Measurements from ENCODE around the gene USP4. TPM values are rescaled to one million over a fixed set of nuclear protein-coding genes. Genes with fewer than 3 reads are reported as not detected.

The USP4 gene
- total RNA-seq, 3 donors from 2014 or later: 26.3 to 32.8 (median 29.9) TPM

- no peak overlapping the region for H3K27ac ChIP-seq
- intact Hi-C loops (cut with DNase I; ENCODE audit: low total_unique reads): no loop called here
- H3K4me1 ChIP-seq: no peaks in the 10 kb centered on the region
- no peak overlapping the region for H3K4me3 ChIP-seq
- no peak for TF ChIP-seq POLR2AphosphoS5 (IDR thresholded peaks at IDR 0.05)
- TF ChIP-seq POLR2A (IDR thresholded peaks at IDR 0.05): no peak
- TF ChIP-seq CTCF (IDR thresholded peaks at IDR 0.05): no peak
- no peaks in the 10 kb centered on the region for H3K36me3 ChIP-seq
- no peaks in the 10 kb centered on the region for H3K27me3 ChIP-seq
- DNase-seq (ENCODE audit: low spot score in 2 of 2): no peak
- H3K9me3 ChIP-seq: no peaks in the 10 kb centered on the region
Observed at GRCh38 chr3:49386056-49386756, 46.4 kb upstream of the USP4 start.

DNA sequence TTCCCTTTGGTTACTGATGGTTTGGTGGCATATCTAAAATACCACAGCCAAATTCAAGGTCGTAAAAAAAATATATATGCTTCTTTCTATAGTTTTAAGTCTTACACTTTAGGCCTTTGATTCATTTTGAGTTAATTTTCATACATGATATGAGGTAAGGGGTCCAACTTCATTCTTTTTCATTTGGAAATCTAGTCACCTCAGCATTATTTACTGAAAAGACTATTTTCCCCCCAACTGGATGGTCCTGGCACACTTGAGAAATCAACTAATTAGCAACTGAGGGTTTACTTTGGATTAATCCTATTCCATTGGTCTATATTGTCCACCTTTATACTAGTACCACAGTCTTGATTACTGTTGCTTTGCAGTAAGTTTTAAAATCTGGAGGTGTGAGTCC is 45.8 kb upstream of the USP4 start:
- no peak overlapping the region for H3K4me3 ChIP-seq
- DNase-seq (ENCODE audit: low spot score in 2 of 2): no peak
- H3K4me1 ChIP-seq: no peaks in the 10 kb centered on the region
- TF ChIP-seq POLR2AphosphoS5 (IDR thresholded peaks at IDR 0.05) (no peak), CTCF (IDR thresholded peaks at IDR 0.05) (no peak), POLR2A (IDR thresholded peaks at IDR 0.05) (no peak)
- H3K27ac ChIP-seq: no peak overlapping the region
- no peaks in the 10 kb centered on the region for H3K27me3 ChIP-seq
- no peaks in the 10 kb centered on the region for H3K9me3 ChIP-seq
- intact Hi-C loops (cut with DNase I; ENCODE audit: low total_unique reads): no loop called here
- H3K36me3 ChIP-seq: no peaks in the 10 kb centered on the region

DNA sequence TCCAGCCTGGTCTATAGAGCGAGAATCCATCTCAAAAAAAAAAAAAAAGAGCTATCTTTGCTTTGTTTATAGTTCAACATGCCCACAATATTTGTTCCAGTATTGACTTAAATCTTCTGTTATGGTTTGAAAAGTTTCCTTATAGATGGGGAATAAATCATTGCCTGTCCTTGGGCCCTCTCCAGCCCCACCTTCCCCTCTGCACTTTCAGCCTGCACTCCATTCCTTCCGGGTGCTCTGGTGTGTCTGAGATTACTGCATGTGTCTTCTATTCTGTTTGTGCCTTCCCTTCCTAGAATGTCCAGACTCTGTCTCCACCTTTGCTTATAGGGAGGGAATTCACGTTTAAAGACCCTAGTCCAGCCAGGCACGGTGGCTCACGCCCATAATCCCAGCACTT is 43.5 kb upstream of the USP4 start:
- Histone ChIP-seq H3K4me3 (no peak overlapping the region), H3K27ac (no peak overlapping the region), H3K36me3 (no peaks in the 10 kb centered on the region), H3K4me1 (peaks cover 0 to 4% of the 10 kb centered on the region in 2 donors), H3K9me3 (no peaks in the 10 kb centered on the region), H3K27me3 (no peaks in the 10 kb centered on the region)
- intact Hi-C loops (cut with DNase I; ENCODE audit: low total_unique reads): no loop called here
- DNase-seq (ENCODE audit: low spot score in 2 of 2): no peak
- TF ChIP-seq POLR2AphosphoS5 (IDR thresholded peaks at IDR 0.05): no peak
- no peak for TF ChIP-seq CTCF (IDR thresholded peaks at IDR 0.05)
- no peak for TF ChIP-seq POLR2A (IDR thresholded peaks at IDR 0.05)

DNA sequence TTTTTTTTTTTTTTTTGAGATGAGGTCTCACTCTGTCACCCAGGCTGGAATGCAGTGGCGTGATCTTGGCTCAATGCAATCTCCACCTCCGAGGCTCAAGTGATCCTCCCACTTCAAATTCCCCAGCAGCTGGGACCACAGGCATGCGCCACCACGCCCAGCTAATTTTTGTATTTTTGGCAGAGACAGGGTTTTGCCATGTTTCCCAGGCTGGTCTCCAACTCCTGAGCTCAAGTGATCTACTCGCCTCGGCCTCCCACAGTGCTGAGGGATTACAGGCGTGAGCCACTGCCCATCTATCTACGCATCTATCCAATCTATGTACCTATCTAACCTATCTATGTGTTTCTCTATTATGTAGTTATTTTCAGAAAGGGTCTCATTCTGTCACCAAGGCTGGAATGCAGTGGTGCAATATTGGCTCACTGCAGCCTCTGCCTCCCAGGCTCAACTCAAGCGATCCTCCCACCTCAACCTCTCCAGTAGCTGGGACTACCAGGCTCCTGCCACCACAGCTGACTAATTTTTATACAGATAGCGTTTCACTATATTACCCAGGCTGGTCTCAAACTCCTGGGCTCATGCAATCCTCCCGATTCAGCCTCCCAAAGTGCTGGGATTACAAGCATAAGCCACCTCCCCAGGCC is 38.5 kb upstream of the USP4 start:
- H3K4me1 ChIP-seq: peaks cover 0 to 4% of the 10 kb centered on the region in 2 donors
- peak in 1 of 2 donors; percentile 69 for DNase-seq (ENCODE audit: low spot score in 2 of 2)
- intact Hi-C loops (cut with DNase I; ENCODE audit: low total_unique reads): no loop called here
- no peaks in the 10 kb centered on the region for H3K9me3 ChIP-seq
- no peaks in the 10 kb centered on the region for H3K36me3 ChIP-seq
- no peaks in the 10 kb centered on the region for H3K27me3 ChIP-seq
- H3K27ac ChIP-seq: peak overlapping the region; percentile 14 to 25
- H3K4me3 ChIP-seq: peak overlapping the region in 1 of 3 donors; percentile 0
- TF ChIP-seq POLR2AphosphoS5 (IDR thresholded peaks at IDR 0.05): no peak
- TF ChIP-seq POLR2A (IDR thresholded peaks at IDR 0.05): no peak
- no peak for TF ChIP-seq CTCF (IDR thresholded peaks at IDR 0.05)

- Histone ChIP-seq H3K27me3 (no peaks in the 10 kb centered on the region), H3K27ac (no peak overlapping the region), H3K9me3 (no peaks in the 10 kb centered on the region), H3K36me3 (no peaks in the 10 kb centered on the region), H3K4me1 (peaks cover 0 to 4% of the 10 kb centered on the region in 2 donors), H3K4me3 (no peak overlapping the region)
- TF ChIP-seq POLR2AphosphoS5 (IDR thresholded peaks at IDR 0.05) (no peak), POLR2A (IDR thresholded peaks at IDR 0.05) (no peak), CTCF (IDR thresholded peaks at IDR 0.05) (no peak)
- no peak for DNase-seq (ENCODE audit: low spot score in 2 of 2)
- intact Hi-C loops (cut with DNase I; ENCODE audit: low total_unique reads): no loop called here
Observed at GRCh38 chr3:49377483-49377882, 37.6 kb upstream of the USP4 start.
